ENCODE data around the gene ZDHHC9. TPM values are rescaled to one million over a fixed set of nuclear protein-coding genes. Genes with fewer than 3 reads are reported as not detected.

Gene ZDHHC9
- polyA plus RNA-seq, 1 of the 3 experiments (the other 2 are of a cell fraction), result 8.1 TPM

DNA sequence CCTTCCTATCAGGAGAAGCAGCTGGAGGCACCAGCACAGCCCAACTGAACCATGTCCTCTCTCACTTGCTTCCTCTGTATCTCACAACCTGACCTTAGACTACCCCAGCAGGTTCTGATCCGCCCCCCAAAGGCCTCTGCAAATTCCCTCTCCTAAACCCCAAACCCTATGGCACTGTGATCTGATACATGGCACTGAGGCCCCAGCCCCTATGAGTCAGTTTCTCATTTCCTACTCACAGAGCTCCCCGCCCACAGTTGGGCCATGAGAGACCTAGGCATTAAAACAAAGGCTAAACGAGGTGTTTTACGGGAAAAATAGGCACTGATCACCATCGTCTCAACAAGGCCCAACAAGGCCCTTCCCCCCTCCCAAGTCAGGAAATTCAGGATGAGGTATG lies 44.8 kb downstream of the ZDHHC9 start:
- no peak overlapping the region for H3K4me3 ChIP-seq (ENCODE audit: low read depth in 2 of 2, low read length in 1 of 2)
- POLR2A ChIA-PET, result no interaction called here
- WGBS (ENCODE audit: low lambda C conversion rate), result 48% methylated on average over 5 of the region's 5 CpGs

DNA sequence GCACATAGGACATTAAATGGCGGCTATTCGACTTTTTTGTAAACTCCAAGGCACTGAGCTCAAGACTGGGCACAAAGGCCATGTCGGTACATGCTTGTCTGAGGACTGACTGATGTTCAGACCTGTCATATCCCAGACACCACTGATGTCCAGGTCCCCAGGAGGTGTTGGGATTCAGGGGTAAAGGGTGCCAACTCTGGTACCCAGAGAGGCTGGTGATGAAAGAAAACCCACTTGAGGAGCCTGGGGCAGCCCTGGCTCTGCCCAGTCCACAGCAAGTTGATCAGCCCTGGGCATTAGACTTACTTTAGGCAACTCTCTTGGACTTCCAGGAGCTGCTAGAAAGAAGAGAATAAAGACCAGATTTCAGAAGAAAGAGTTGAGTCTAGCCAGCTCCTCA lies 45.2 kb downstream of the ZDHHC9 start:
- H2AFZ ChIP-seq (ENCODE audit: low read depth), result no peak overlapping the region
- H3K4me1 ChIP-seq (ENCODE audit: control insufficient read depth in 1 of 2, insufficient read depth in 2 of 2, low read depth in 1 of 2, low read length in 1 of 2), result no peaks in the 10 kb centered on the region; a peak in 1 of 4 replicates
- H3K79me2 ChIP-seq (ENCODE audit: insufficient read depth), result no peaks in the 10 kb centered on the region
- no peak overlapping the region for H3K27ac ChIP-seq (ENCODE audit: low read depth in 2 of 2, low read length in 1 of 2)
- 67% methylated on average over 3 of the region's 3 CpGs for WGBS (ENCODE audit: low lambda C conversion rate)
- no peaks in the 10 kb centered on the region for H3K27me3 ChIP-seq (ENCODE audit: insufficient read depth)
- CTCF ChIA-PET, result interaction anchor here (2.5 kb wide), 1 partner anchor 25 kb away, joined by 8 read pairs; no protein-coding TSS in a partner anchor
- peaks cover 0 to 4% of the 10 kb centered on the region in 2 experiments for H3K36me3 ChIP-seq (replicated peaks in 1 of 2; ENCODE audit: control insufficient read depth in 1 of 2, insufficient read depth in 2 of 2, low read length in 1 of 2)
- DNase-seq, result no peak
- no peaks in the 10 kb centered on the region for H3K9me3 ChIP-seq
- no peak overlapping the region for H3K4me3 ChIP-seq (ENCODE audit: low read depth in 2 of 2, low read length in 1 of 2)
- no peaks in the 10 kb centered on the region for H4K20me1 ChIP-seq (ENCODE audit: insufficient read depth)
- H3K4me2 ChIP-seq, result no peak overlapping the region
- H3K9me2 ChIP-seq, result no peaks in the 10 kb centered on the region
- H3K9ac ChIP-seq, result no peak overlapping the region
- H3F3A ChIP-seq (replicated peaks; ENCODE audit: insufficient read depth), result no peaks in the 10 kb centered on the region
- POLR2A ChIA-PET, result no interaction called here
- TF ChIP-seq JUND (IDR thresholded peaks at IDR 0.05) (no peak), TAF1 (IDR thresholded peaks at IDR 0.05; ENCODE audit: borderline replicate concordance, low read depth, low read length) (no peak), YY1 (IDR thresholded peaks at IDR 0.05; ENCODE audit: low read depth) (no peak), GABPA (IDR thresholded peaks at IDR 0.05; ENCODE audit: low read depth) (no peak), EP300 (IDR thresholded peaks at IDR 0.05; ENCODE audit: borderline replicate concordance in 1 of 2, low read depth in 1 of 2, low read length in 1 of 2) (no peak), ELF1 (IDR thresholded peaks at IDR 0.05) (no peak), GATA2 (CRISPR knock-in tag; IDR thresholded peaks at IDR 0.05) (no peak), SMC3 (IDR thresholded peaks at IDR 0.05; ENCODE audit: low read depth, low read length) (no peak), MXI1 (IDR thresholded peaks at IDR 0.05; ENCODE audit: low read depth, low read length) (no peak), RAD21 (IDR thresholded peaks at IDR 0.05; ENCODE audit: low read length) (no peak), TEAD4 (IDR thresholded peaks at IDR 0.05; ENCODE audit: borderline replicate concordance, insufficient read depth) (no peak), TCF12 (IDR thresholded peaks at IDR 0.05) (no peak), SIN3A (IDR thresholded peaks at IDR 0.05; ENCODE audit: borderline replicate concordance, low read depth, low read length) (no peak), RXRA (IDR thresholded peaks at IDR 0.05; ENCODE audit: borderline replicate concordance, low read depth) (no peak)
- TF ChIP-seq, protein P1, sequence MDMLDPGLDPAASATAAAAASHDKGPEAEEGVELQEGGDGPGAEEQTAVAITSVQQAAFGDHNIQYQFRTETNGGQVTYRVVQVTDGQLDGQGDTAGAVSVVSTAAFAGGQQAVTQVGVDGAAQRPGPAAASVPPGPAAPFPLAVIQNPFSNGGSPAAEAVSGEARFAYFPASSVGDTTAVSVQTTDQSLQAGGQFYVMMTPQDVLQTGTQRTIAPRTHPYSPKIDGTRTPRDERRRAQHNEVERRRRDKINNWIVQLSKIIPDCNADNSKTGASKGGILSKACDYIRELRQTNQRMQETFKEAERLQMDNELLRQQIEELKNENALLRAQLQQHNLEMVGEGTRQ (IDR thresholded peaks at IDR 0.05; ENCODE audit: borderline replicate concordance, low read depth, low read length), result no peak
- TF ChIP-seq, protein P2, sequence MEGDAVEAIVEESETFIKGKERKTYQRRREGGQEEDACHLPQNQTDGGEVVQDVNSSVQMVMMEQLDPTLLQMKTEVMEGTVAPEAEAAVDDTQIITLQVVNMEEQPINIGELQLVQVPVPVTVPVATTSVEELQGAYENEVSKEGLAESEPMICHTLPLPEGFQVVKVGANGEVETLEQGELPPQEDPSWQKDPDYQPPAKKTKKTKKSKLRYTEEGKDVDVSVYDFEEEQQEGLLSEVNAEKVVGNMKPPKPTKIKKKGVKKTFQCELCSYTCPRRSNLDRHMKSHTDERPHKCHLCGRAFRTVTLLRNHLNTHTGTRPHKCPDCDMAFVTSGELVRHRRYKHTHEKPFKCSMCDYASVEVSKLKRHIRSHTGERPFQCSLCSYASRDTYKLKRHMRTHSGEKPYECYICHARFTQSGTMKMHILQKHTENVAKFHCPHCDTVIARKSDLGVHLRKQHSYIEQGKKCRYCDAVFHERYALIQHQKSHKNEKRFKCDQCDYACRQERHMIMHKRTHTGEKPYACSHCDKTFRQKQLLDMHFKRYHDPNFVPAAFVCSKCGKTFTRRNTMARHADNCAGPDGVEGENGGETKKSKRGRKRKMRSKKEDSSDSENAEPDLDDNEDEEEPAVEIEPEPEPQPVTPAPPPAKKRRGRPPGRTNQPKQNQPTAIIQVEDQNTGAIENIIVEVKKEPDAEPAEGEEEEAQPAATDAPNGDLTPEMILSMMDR (IDR thresholded peaks at IDR 0.05), result no peak
- TF ChIP-seq, protein P3, sequence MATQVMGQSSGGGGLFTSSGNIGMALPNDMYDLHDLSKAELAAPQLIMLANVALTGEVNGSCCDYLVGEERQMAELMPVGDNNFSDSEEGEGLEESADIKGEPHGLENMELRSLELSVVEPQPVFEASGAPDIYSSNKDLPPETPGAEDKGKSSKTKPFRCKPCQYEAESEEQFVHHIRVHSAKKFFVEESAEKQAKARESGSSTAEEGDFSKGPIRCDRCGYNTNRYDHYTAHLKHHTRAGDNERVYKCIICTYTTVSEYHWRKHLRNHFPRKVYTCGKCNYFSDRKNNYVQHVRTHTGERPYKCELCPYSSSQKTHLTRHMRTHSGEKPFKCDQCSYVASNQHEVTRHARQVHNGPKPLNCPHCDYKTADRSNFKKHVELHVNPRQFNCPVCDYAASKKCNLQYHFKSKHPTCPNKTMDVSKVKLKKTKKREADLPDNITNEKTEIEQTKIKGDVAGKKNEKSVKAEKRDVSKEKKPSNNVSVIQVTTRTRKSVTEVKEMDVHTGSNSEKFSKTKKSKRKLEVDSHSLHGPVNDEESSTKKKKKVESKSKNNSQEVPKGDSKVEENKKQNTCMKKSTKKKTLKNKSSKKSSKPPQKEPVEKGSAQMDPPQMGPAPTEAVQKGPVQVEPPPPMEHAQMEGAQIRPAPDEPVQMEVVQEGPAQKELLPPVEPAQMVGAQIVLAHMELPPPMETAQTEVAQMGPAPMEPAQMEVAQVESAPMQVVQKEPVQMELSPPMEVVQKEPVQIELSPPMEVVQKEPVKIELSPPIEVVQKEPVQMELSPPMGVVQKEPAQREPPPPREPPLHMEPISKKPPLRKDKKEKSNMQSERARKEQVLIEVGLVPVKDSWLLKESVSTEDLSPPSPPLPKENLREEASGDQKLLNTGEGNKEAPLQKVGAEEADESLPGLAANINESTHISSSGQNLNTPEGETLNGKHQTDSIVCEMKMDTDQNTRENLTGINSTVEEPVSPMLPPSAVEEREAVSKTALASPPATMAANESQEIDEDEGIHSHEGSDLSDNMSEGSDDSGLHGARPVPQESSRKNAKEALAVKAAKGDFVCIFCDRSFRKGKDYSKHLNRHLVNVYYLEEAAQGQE (IDR thresholded peaks at IDR 0.05; ENCODE audit: low read depth, low read length), result no peak

More for the DNA sequence above, 44.8 kb downstream of the ZDHHC9 start:
- H3K4me2 ChIP-seq, result no peak overlapping the region
- H3F3A ChIP-seq (replicated peaks; ENCODE audit: insufficient read depth), result no peaks in the 10 kb centered on the region
- TF ChIP-seq RFX5 (IDR thresholded peaks at IDR 0.05; ENCODE audit: low read length) (no peak), RAD21 (IDR thresholded peaks at IDR 0.05; ENCODE audit: low read length) (no peak), TEAD4 (IDR thresholded peaks at IDR 0.05; ENCODE audit: borderline replicate concordance, insufficient read depth) (no peak), RCOR1 (IDR thresholded peaks at IDR 0.05; ENCODE audit: low read length) (no peak), NRF1 (IDR thresholded peaks at IDR 0.05; ENCODE audit: low read depth, low read length) (no peak), NFIC (IDR thresholded peaks at IDR 0.05; ENCODE audit: borderline replicate concordance) (no peak), MXI1 (IDR thresholded peaks at IDR 0.05; ENCODE audit: low read depth, low read length) (no peak), YY1 (IDR thresholded peaks at IDR 0.05; ENCODE audit: low read depth) (no peak), SIN3A (IDR thresholded peaks at IDR 0.05; ENCODE audit: borderline replicate concordance, low read depth, low read length) (no peak), JUND (IDR thresholded peaks at IDR 0.05) (no peak)
- TF ChIP-seq, protein P4, sequence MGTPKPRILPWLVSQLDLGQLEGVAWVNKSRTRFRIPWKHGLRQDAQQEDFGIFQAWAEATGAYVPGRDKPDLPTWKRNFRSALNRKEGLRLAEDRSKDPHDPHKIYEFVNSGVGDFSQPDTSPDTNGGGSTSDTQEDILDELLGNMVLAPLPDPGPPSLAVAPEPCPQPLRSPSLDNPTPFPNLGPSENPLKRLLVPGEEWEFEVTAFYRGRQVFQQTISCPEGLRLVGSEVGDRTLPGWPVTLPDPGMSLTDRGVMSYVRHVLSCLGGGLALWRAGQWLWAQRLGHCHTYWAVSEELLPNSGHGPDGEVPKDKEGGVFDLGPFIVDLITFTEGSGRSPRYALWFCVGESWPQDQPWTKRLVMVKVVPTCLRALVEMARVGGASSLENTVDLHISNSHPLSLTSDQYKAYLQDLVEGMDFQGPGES (IDR thresholded peaks at IDR 0.05; ENCODE audit: low read depth, low read length), result no peak
- no peaks in the 10 kb centered on the region for H3K9me3 ChIP-seq
- no peaks in the 10 kb centered on the region for H3K9me2 ChIP-seq
- no peaks in the 10 kb centered on the region for H4K20me1 ChIP-seq (ENCODE audit: insufficient read depth)
- H3K79me2 ChIP-seq (ENCODE audit: insufficient read depth), result no peaks in the 10 kb centered on the region
- H3K27me3 ChIP-seq (ENCODE audit: insufficient read depth), result peaks cover 3% of the 10 kb centered on the region; the same call in 1 of the 2 replicates
- DNase-seq, result no peak
- H3K4me1 ChIP-seq (ENCODE audit: control insufficient read depth in 1 of 2, insufficient read depth in 2 of 2, low read depth in 1 of 2, low read length in 1 of 2), result no peaks in the 10 kb centered on the region; a peak in 1 of 4 replicates
- H3K9ac ChIP-seq, result no peak overlapping the region
- H3K36me3 ChIP-seq (replicated peaks in 1 of 2; ENCODE audit: control insufficient read depth in 1 of 2, insufficient read depth in 2 of 2, low read length in 1 of 2), result peaks cover 0 to 4% of the 10 kb centered on the region in 2 experiments
- CTCF ChIA-PET, result interaction anchor here (2.5 kb wide), 1 partner anchor 24 kb away, joined by 8 read pairs; no protein-coding TSS in a partner anchor
- no peak overlapping the region for H3K27ac ChIP-seq (ENCODE audit: low read depth in 2 of 2, low read length in 1 of 2)
- H2AFZ ChIP-seq (ENCODE audit: low read depth), result no peak overlapping the region
